ENCODE results near the gene SFSWAP.

GRCh38 chr12:131747276-131748177 is 36.6 kb downstream of the SFSWAP start:
- TF ChIP-seq CTCF (IDR thresholded peaks at IDR 0.05) = no peak
- TF ChIP-seq POLR2A (IDR thresholded peaks at IDR 0.05) = no peak
